Measurements from ENCODE around the gene KLHDC9. TPM values are rescaled to one million over a fixed set of nuclear protein-coding genes. Genes with fewer than 3 reads are reported as not detected.

The KLHDC9 gene
- total and polyA plus RNA-seq, 2 of the 8 experiments (the other 6 are each of a cell fraction or from before 2014, with no cell fraction given) = 6.5 to 15.6 TPM

GRCh38 chr1:161115132-161115711 lies 17.1 kb downstream of the KLHDC9 start:
- no peak overlapping the region for H3K56ac ChIP-seq (replicated peaks; ENCODE audit: insufficient read length, low read depth, low read length)
- peaks cover 4 to 10% (median 5%) of the 10 kb centered on the region in 4 experiments; a peak in 6 of 7 replicates for H3K4me1 ChIP-seq (replicated peaks in 1 of 4; ENCODE audit: control insufficient read depth in 3 of 4, insufficient read depth in 4 of 4, low read length in 3 of 4)
- no peak overlapping the region for H3K4me3 ChIP-seq (ENCODE audit: extremely low read depth in 1 of 4, insufficient read depth in 2 of 4, low read depth in 3 of 4, low read length in 4 of 4)
- no peak overlapping the region for H2BK20ac ChIP-seq (ENCODE audit: low read length)
- H4K91ac ChIP-seq (replicated peaks; ENCODE audit: insufficient read length, low read length) = no peak overlapping the region
- H4K5ac ChIP-seq (ENCODE audit: insufficient read length, low read depth, low read length) = no peak overlapping the region
- H3K14ac ChIP-seq (ENCODE audit: insufficient read length) = no peak overlapping the region
- H3K23me2 ChIP-seq (ENCODE audit: low read depth, low read length) = peaks cover 12% of the 10 kb centered on the region
- H3K4ac ChIP-seq (replicated peaks; ENCODE audit: insufficient read length, low read depth, low read length) = no peak overlapping the region
- H3K9me3 ChIP-seq (ENCODE audit: insufficient read depth in 2 of 2, low read depth in 1 of 2, low read length in 1 of 2) = no peaks in the 10 kb centered on the region
- H3K9ac ChIP-seq (replicated peaks in 1 of 4; ENCODE audit: extremely low read depth in 1 of 4, low read depth in 3 of 4, low read length in 3 of 4) = peak overlapping the region in 1 of 4 experiments; percentile 17; a peak in 1 of 7 replicates
- H3K18ac ChIP-seq (ENCODE audit: extremely low read depth, low read length) = no peak overlapping the region
- H3K27ac ChIP-seq (ENCODE audit: low read depth, low read length) = no peak overlapping the region
- DNase-seq (ENCODE audit: low read depth in 1 of 2, low spot score in 2 of 2) (no peak), FAIRE-seq (no peak)
- no peaks in the 10 kb centered on the region for H3K27me3 ChIP-seq (replicated peaks in 1 of 4; ENCODE audit: control insufficient read depth in 3 of 4, extremely low read depth in 1 of 4, insufficient read depth in 3 of 4, low read length in 3 of 4)
- H3K79me1 ChIP-seq (ENCODE audit: low read depth, low read length) = peaks cover 15% of the 10 kb centered on the region
- no peak overlapping the region for H2BK120ac ChIP-seq (replicated peaks; ENCODE audit: low read depth, low read length)
- peaks cover 0 to 6% of the 10 kb centered on the region in 2 experiments for H4K20me1 ChIP-seq (replicated peaks in 1 of 2; ENCODE audit: control insufficient read depth in 1 of 2, insufficient read depth in 2 of 2, low read length in 2 of 2)
- no peak overlapping the region for H3K4me2 ChIP-seq (ENCODE audit: insufficient read depth in 1 of 2, low read depth in 2 of 2, low read length in 2 of 2)
- H3K79me2 ChIP-seq (ENCODE audit: control insufficient read depth in 1 of 2, insufficient read depth in 2 of 2, low read length in 2 of 2) = peaks cover 4 to 71% of the 10 kb centered on the region in 2 experiments; a peak in 3 of 4 replicates
- no peak overlapping the region for H4K8ac ChIP-seq (ENCODE audit: extremely low read depth, insufficient read depth, low read length)
- H2BK12ac ChIP-seq (ENCODE audit: low read depth, low read length) = no peak overlapping the region
- no peak overlapping the region for H2BK15ac ChIP-seq (ENCODE audit: low read length)
- no peak overlapping the region for H3K23ac ChIP-seq (ENCODE audit: insufficient read length)
- peaks cover 0 to 7% (median 3%) of the 10 kb centered on the region in 4 experiments; a peak in 3 of 8 replicates for H3K36me3 ChIP-seq (ENCODE audit: control insufficient read depth in 2 of 4, insufficient read depth in 4 of 4, low read length in 3 of 4)
- H2BK5ac ChIP-seq (ENCODE audit: low read depth, low read length) = no peak overlapping the region
- ChIA-PET CTCF (ENCODE audit: partially characterized antibody) (interaction anchor here (5.0 kb wide), 1 partner anchor 17 kb away, joined by 33 read pairs; the partner anchor contains the start of gene KLHDC9), POLR2A (ENCODE audit: partially characterized antibody) (interaction anchor here (1.4 to 1.6 kb wide), 2 partner anchors 14 to 40 kb away, joined by 3 to 4 read pairs; no protein-coding TSS in a partner anchor)
- 96% methylated on average over 12 of the region's 12 CpGs; no CpG with 5 or more reads in 1 of the 2 experiments for WGBS, 2 experiments (ENCODE audit: extremely low coverage in 1 of 2, insufficient coverage in 1 of 2, insufficient read length in 1 of 2, insufficient replicate concordance in 2 of 2, low coverage in 1 of 2, low lambda C conversion rate in 2 of 2, missing lambda C conversion rate in 1 of 2)
- no peak overlapping the region for H2AK5ac ChIP-seq (ENCODE audit: low read depth, low read length)
- H2AFZ ChIP-seq (ENCODE audit: low read length) = no peak overlapping the region
- TF ChIP-seq RAD21 (IDR thresholded peaks at IDR 0.05 in 1 of 2, conservative IDR thresholded peaks at IDR 0.05 in 1 of 2; ENCODE audit: low read depth in 2 of 2, low read length in 2 of 2) (no peak), SIRT6 (IDR thresholded peaks at IDR 0.05; ENCODE audit: low read length) (no peak), BACH1 (IDR thresholded peaks at IDR 0.05; ENCODE audit: low read length) (no peak)
